Epithelial cell of proximal tubule (primary cell): Measurements from ENCODE around the gene MAN1B1. TPM values are rescaled to one million over a fixed set of nuclear protein-coding genes. Genes with fewer than 3 reads are reported as not detected.
A peak's percentile ranks its signal among the peaks of the same experiment; 100 is the strongest.

Source experiments
- DNase-seq: peaks from one replicate; pipeline ENCODE4 v3.0.0-alpha.2; 2011; ENCODE audit warnings: low read depth
- H3K4me3 ChIP-seq: 2 replicates; pipeline ENCODE4 v1.5.1; 2011; ENCODE audit warnings: low read depth, mild to moderate bottlenecking, low read length
- total RNA-seq: library from RNA; depleted of rRNA; stranded (reverse); fragments of >200 nt; gene quantifications from 2 replicates; pipeline ENCODE4 v1.2.3, GENCODE V29; 2015
- TF ChIP-seq, protein P1 (sequence below): conservative IDR thresholded peaks from 2 replicates; pipeline ENCODE4 v1.5.1; 2012; ENCODE audit warnings: low read depth, mild to moderate bottlenecking, low read length

MAN1B1 gene
- total RNA-seq, 1 donor from 2014 or later = 74.3 TPM

DNA sequence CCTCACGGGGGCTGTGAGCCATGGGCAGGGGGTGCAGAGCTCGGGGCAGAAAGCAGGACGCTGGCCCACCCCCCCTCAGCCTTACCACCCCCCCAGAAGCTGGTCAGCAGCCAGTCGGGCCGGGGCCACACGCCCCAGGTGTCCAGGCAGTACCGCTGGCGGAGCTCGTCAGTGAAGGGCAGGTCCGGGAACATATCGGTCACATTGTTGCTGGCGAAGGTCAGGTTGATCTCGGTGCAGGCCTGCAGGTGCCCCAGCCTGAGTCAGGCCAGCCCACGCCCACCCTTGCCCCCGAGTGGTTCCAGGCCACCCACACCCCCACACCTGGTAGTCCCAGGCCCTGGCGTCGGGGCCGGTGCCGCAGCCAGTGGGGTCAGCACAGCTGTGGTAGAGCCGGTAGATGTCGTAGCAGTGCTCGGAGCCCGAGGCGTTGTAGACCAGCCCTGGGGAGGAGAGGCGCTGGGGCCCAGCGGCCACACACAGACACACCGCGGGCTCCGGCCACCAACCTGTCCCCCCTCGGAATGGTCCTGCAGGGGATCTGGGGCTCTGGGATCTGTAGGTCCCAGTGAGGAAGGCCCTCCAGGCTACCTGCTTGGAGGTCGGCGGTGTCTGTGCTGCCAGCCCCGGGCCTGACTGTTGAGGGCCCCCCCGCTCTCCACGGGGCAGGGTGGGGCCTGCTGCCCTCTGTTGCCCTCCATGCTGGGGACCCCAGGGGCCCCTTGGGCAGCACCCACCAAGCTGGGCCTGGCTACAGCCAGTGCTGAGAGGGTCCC lies 25.2 kb downstream of the MAN1B1 start:
- no peak for DNase-seq
- TF ChIP-seq, protein P1, sequence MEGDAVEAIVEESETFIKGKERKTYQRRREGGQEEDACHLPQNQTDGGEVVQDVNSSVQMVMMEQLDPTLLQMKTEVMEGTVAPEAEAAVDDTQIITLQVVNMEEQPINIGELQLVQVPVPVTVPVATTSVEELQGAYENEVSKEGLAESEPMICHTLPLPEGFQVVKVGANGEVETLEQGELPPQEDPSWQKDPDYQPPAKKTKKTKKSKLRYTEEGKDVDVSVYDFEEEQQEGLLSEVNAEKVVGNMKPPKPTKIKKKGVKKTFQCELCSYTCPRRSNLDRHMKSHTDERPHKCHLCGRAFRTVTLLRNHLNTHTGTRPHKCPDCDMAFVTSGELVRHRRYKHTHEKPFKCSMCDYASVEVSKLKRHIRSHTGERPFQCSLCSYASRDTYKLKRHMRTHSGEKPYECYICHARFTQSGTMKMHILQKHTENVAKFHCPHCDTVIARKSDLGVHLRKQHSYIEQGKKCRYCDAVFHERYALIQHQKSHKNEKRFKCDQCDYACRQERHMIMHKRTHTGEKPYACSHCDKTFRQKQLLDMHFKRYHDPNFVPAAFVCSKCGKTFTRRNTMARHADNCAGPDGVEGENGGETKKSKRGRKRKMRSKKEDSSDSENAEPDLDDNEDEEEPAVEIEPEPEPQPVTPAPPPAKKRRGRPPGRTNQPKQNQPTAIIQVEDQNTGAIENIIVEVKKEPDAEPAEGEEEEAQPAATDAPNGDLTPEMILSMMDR = no peak
- no peak overlapping the region for H3K4me3 ChIP-seq

DNA sequence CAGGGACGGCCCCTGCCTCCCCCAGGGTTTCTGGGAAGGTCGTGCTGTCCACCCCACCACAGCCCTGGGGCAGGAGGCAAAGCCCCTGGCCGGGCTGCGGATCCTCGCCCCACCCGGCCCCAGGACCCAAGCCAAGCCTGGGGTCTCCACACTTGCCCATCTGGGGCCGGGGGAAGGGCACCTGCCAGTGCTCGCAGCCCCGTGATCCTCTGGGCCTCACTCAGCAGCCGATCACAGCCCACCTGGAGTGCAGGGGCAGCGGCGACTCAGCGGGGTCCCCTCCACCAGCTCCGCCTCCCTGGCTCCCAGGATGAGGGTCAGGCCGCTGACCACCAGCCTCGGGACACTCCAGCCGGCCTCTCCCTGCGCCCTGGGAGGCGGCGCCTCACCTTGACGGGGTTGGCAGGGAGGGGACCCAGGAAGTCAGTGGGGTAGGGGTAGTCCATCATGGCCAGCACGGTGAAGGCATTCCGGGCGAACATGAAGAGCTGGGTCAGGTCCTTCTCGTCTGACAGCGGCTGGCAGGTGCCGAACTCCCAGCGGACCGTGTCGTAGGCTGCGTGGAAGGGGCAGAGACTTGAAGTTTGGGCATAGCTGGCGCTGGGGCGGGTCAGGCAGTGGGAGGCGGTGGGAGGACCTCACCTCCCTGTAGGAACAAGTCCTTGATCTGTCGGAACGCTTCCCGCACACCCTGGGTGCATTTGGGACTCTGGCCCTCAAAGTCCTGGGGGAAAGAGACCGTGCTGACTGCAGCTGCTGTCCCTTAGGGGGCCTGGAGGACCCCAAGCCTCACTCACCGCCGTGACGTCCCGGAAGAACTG lies 26.0 kb downstream of the MAN1B1 start:
- H3K4me3 ChIP-seq = no peak overlapping the region
- DNase-seq = no peak
- TF ChIP-seq, protein P1 = no peak

DNA sequence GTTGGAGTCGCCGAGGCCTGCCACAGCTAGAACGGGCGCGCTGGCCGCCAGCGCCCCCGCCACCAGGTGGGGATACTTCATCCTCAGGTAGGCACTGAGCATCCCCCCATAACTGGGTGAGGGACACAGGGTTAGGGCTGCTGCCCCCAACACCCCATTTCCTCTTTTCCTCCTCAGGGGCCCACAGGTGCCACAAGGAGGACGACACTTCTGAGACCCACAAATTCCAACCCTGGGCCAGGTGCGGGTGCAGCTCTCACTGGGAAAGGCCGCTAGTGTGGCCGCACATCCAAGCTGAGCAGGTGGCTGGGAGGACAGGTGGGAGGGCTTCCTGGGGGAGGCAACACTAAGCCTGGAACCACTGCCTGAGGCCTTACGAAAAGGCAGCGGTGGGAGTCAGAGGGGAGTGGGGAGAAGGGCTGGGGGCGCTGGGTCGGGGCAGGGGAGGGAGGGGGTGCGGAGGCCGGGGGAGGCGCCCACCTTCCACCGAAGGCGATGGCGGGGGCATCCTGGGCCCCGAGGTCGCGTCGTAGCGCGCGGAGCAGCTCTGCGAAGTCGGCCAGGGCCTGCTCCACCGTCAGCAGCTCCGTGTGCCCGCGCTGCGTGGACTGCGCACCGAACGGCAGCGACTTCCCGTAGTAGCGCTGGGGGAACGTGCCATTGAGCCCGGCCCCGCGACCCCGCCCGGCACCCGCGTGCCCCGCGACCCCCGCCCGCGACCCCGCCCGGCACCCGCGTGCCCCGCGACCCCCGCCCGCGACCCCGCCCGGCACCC lies 26.8 kb downstream of the MAN1B1 start:
- H3K4me3 ChIP-seq = no peak overlapping the region
- TF ChIP-seq, protein P1 = no peak
- DNase-seq = no peak

DNA sequence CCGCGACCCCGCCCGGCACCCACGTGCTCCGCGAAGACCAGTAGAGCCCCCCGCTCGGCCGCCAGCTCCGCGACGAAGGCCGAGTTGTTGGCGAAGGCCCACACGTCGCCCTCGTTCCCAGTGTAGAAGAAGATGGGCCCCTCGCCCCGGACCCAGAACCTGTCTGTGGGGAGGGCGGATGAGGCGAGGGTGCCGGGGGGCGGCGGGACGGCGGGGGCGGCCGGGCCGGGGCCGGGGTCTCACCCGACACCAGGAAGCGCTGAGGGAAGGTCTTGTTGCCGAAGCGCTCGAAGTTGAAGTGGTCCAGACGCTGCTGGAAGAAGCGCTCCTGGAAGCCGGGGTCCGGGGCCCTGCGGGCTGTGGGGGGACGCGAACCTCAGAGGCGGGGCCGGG lies 27.4 kb downstream of the MAN1B1 start:
- TF ChIP-seq, protein P1 = no peak
- no peak for DNase-seq
- H3K4me3 ChIP-seq = peak overlapping the region; percentile 64

DNA sequence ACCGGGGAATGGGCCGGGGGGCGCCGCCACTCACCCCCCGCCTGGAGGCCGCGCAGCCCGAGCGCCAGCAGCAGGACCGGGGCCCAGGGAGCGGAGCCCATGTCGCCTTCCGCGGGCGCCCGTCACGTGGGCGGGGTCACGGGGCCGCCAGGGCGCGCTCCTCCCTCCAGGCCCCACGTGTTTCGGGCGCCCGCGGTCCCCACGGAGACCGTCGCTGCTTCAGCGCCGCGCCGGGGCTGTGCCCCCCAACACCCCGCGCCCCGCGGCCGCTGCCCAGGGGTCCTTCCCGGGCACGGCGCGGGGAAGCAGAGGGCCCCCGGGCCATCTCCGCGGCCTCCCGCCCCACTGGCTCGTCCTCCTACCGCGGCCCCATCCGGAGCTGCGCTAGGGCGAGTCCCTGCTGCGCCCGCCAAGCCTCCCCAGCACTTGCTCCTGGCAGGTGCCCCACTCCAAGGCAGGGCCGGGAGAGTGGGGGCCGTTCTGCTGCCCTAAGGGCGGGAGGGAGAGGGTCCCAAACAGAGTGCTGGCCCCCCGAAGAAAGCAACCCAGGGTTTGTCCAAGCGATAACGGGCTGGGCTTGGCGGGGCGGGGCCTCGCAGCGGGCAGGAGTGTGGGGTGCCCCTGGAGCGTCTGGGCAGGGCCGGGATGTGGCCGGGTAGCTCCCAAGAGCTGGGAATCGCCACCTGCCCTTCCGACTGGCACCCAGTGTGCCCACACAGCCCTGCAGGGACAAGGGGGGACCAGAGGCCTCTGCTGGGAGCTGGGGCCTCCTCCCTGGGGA lies 28.0 kb downstream of the MAN1B1 start, which contains the start of gene DPP7:
Gene DPP7, minus strand, starts transcription at position 121 of the 781 bp plus-strand sequence. Its CDS starts 20 bp downstream, at position 101.
- TF ChIP-seq, protein P1 = no peak
- DNase-seq = no peak
- H3K4me3 ChIP-seq = peak within 1 kb of the TSS; percentile 64

DNA sequence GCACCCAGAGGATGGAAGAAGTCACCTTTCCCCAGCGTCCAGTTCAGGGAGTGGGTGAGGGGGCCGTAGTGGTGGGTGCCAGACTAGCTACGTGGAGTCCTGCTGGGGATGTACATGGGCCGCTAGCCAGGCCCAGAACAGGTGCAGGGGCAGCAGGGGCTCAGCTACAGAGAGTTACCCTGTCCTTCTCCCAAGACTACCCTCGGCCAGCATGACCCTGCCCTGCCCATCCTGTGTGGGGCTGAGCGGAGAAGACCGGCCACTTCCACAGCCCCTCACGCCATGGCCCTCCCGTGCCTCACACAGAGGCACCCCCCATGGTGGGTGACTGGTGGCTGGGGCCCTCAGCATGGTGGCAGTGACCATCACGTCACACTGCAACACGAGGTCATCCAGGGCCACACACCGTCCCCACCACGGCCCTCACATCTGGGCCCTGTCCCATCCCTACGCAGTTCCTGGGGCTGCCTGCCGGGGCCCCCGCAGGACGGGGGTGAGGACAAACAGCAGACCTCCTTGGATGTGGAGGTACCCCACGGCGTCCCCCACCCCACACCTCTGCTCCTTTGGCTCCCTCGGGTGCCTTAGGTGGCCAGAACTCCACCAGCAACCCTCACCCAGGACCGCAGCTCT lies 28.7 kb downstream of the MAN1B1 start:
- TF ChIP-seq, protein P1 = no peak
- peak overlapping the region; percentile 64 for H3K4me3 ChIP-seq
- DNase-seq = no peak
